ENCODE results near the gene CMTM1.

GRCh38 chr16:66609139-66609510 lies 42.9 kb downstream of the CMTM1 start:
- TF ChIP-seq POLR2A (IDR thresholded peaks at IDR 0.05; ENCODE audit: low read length) = no peak
- TF ChIP-seq GATA1 (IDR thresholded peaks at IDR 0.05; ENCODE audit: low read depth, low read length) = no peak

All from erythroblast (primary cell).